B cell (primary cell): ENCODE measurements around the gene DHRS12. TPM values are rescaled to one million over a fixed set of nuclear protein-coding genes. Genes with fewer than 3 reads are reported as not detected.

Experiments used
- ATAC-seq: fragments of 200-7000 bp; cut with Tn5 transposase; one replicate; pipeline ENCODE4 v1.10.0; 2021; ENCODE audit warnings: low read depth, mild to moderate bottlenecking, moderate number of reproducible peaks, moderate library complexity
- CTCF ChIA-PET: fragments of 350-600 bp; sonication (Branson Sonifier 250); formaldehyde crosslinking; loops from one replicate; lab custom pipeline; 2021; ENCODE audit warnings: antibody characterized with exemption, inconsistent platforms; lab: Charles Lee
- POLR2A ChIA-PET: fragments of 350-600 bp; sonication (Branson Sonifier 250); formaldehyde crosslinking; loops from one replicate; lab custom pipeline; 2021; ENCODE audit warnings: antibody characterized with exemption; lab: Charles Lee
- DNase-seq: peaks from one replicate; pipeline ENCODE4 v3.0.0; 2013
- H2AFZ ChIP-seq: 2 replicates; pipeline ENCODE4 v1.6.1; 2012; ENCODE audit warnings: mild to moderate bottlenecking, low read depth, low read length; ENCODE audit not compliant: insufficient read depth, poor library complexity, severe bottlenecking
- H3K27ac ChIP-seq, 2 donors: 1 replicate in 1 of 2; 2 replicates in 1 of 2; pipeline ENCODE4 v1.5.1; 2012 to 2013; ENCODE audit warnings: low read length in 2 of 2, mild to moderate bottlenecking in 2 of 2, moderate library complexity in 1 of 2
- H3K27me3 ChIP-seq, 4 experiments: fragments of 200-600 bp in 1 of 4; sonication (generic) in 1 of 4; replicated peaks in 1 of 4; 1 replicate in 2 of 4; 2 replicates in 2 of 4; pipeline versions ENCODE4 v1.6.1 to v1.7.0; 2013 to 2016; ENCODE audit warnings: low read length in 3 of 4, mild to moderate bottlenecking in 2 of 4, mixed read lengths in 1 of 4, moderate library complexity in 1 of 4; ENCODE audit not compliant: insufficient read depth in 4 of 4, control insufficient read depth in 3 of 4; ENCODE audit errors: control extremely low read depth in 1 of 4
- H3K36me3 ChIP-seq, 2 experiments: replicated peaks in 1 of 2; 1 replicate in 1 of 2; 2 replicates in 1 of 2; pipeline versions ENCODE4 v1.6.1 to v1.7.1; 2013; ENCODE audit warnings: low read length in 1 of 2; ENCODE audit not compliant: insufficient read depth in 2 of 2, control insufficient read depth in 1 of 2; ENCODE audit errors: control extremely low read depth in 1 of 2, extremely low read depth in 1 of 2
- H3K4me1 ChIP-seq, 2 donors: fragments of 200-600 bp in 1 of 2; sonication (generic) in 1 of 2; 1 replicate in 1 of 2; 2 replicates in 1 of 2; pipeline versions ENCODE4 v1.5.1 to v1.6.1; 2013 to 2017; ENCODE audit warnings: low read length in 2 of 2; ENCODE audit not compliant: control insufficient read depth in 2 of 2, insufficient read depth in 2 of 2
- H3K4me2 ChIP-seq: replicated peaks from 2 replicates; pipeline ENCODE3; 2012; ENCODE audit warnings: mild to moderate bottlenecking, low read depth, low read length; ENCODE audit not compliant: poor library complexity, severe bottlenecking
- H3K4me3 ChIP-seq, 5 experiments: fragments of 200-600 bp in 1 of 5; sonication (generic) in 1 of 5; 1 replicate in 3 of 5; 2 replicates in 2 of 5; pipeline versions ENCODE4 v1.5.1 to v1.7.0; 2011 to 2016; ENCODE audit warnings: low read length in 4 of 5, mild to moderate bottlenecking in 4 of 5, low read depth in 2 of 5, control low read depth in 1 of 5, moderate library complexity in 1 of 5; ENCODE audit not compliant: insufficient read depth in 1 of 5; ENCODE audit errors: control extremely low read depth in 1 of 5, extremely low read depth in 1 of 5
- H3K79me2 ChIP-seq: fragments of 200-600 bp; sonication (generic); one replicate; pipeline ENCODE4 v1.6.0; 2016; ENCODE audit warnings: low read length; ENCODE audit not compliant: control insufficient read depth, insufficient read depth
- H3K9ac ChIP-seq: fragments of 200-600 bp; sonication (generic); 2 replicates; pipeline ENCODE4 v1.6.1; 2017; ENCODE audit warnings: mild to moderate bottlenecking, low read length, moderate library complexity
- H3K9me3 ChIP-seq, 3 donors: one replicate each; pipeline versions ENCODE4 v1.6.1 to v1.7.1; 2013; ENCODE audit warnings: low read length in 2 of 3; ENCODE audit not compliant: control insufficient read depth in 2 of 3, insufficient read depth in 1 of 3; ENCODE audit errors: control extremely low read depth in 1 of 3
- H4K20me1 ChIP-seq: 2 replicates; pipeline ENCODE4 v1.6.0; 2012; ENCODE audit warnings: mild to moderate bottlenecking, low read length; ENCODE audit not compliant: insufficient read depth, control insufficient read depth, poor library complexity, severe bottlenecking
- H3K27ac Mint-ChIP-seq: one replicate; pipeline ENCODE4 v1.8.0; 2021; ENCODE audit warnings: mixed read lengths
- H3K27me3 Mint-ChIP-seq: one replicate; pipeline ENCODE4 v1.8.0; 2021; ENCODE audit warnings: mixed read lengths
- H3K4me1 Mint-ChIP-seq: one replicate; pipeline ENCODE4 v1.8.0; 2021; ENCODE audit warnings: mixed read lengths
- H3K4me3 Mint-ChIP-seq: one replicate; pipeline ENCODE4 v1.8.0; 2021; ENCODE audit warnings: mixed read lengths
- H3K9me3 Mint-ChIP-seq: one replicate; pipeline ENCODE4 v1.8.0; 2022; ENCODE audit warnings: mixed read lengths; ENCODE audit not compliant: insufficient read depth
- CTCF ChIP-seq: fragments of 200-600 bp; IDR thresholded peaks from one replicate; pipeline ENCODE4 v1.8.0; 2022; ENCODE audit warnings: antibody characterized with exemption, mild to moderate bottlenecking
- EZH2 ChIP-seq: IDR thresholded peaks from 2 replicates; pipeline ENCODE4 v1.6.1; 2012; ENCODE audit warnings: borderline replicate concordance, low read depth, mild to moderate bottlenecking, moderate library complexity, low read length; ENCODE audit not compliant: insufficient read depth, poor library complexity, severe bottlenecking
- WGBS: methylation state at CpG from one replicate; pipeline ENCODE4 v1.1.5; 2013; ENCODE audit warnings: missing lambda C conversion rate; ENCODE audit not compliant: insufficient coverage; 5-methylcytosine and 5-hydroxymethylcytosine counted together
- intact Hi-C: fragments of 100-400 bp; cut with micrococcal nuclease; formaldehyde crosslinking; loops from one replicate; pipeline ENCODE4 v1.10.0; 2022
- polyA plus RNA-seq: library from polyadenylated mRNA; depleted of rRNA; stranded (reverse); fragments of >200 nt; gene quantifications from 2 replicates; pipeline ENCODE4 v1.2.3, GENCODE V29; 2012
- total RNA-seq, 2 donors: library from RNA; stranded (reverse); fragments of 120-200 nt in 1 of 2; gene quantifications; 1 replicate in 1 of 2; 2 replicates in 1 of 2; pipeline versions ENCODE4 v1.2.3 to v1.2.4, GENCODE V29; 2013 to 2022

The DHRS12 gene
- total and polyA plus RNA-seq, 2 donors (not counting 1 experiment from before 2014, with no cell fraction given) = 12.0 to 23.2 TPM

DNA sequence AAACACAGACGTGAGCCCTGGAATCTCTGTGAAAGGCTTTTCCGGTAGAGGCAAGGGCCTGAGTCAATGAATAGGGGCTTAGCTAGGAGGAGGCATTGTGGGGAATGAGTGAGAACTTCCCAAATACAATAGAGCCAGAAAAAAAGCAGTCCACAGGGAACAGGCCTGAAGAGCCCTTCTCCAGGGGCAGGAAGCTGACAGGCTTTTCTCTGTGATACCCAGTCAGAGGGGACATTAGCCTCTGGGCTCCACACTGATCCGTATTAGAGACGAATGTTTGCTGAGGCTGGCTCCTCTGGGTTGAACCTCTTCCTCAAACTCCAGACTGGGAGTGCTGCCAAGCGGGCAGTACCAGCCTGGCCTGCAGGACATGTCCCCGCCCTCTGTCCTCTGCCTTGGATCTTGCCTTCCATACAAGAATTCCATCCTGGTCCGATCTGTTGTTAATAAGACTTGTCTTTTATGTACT lies 2.3 kb downstream of the DHRS12 start:
- ChIA-PET POLR2A (no interaction called here), CTCF (interaction anchor here (0.6 to 6.2 kb wide), 6 partner anchors 9 to 653 kb away, joined by 3 to 101 read pairs (median 6); no protein-coding TSS in a partner anchor)
- Mint-ChIP-seq H3K4me1 (peaks cover 42% of the 10 kb centered on the region), H3K27me3 (no peaks in the 10 kb centered on the region), H3K4me3 (peak overlapping the region; percentile 0), H3K9me3 (no peaks in the 10 kb centered on the region), H3K27ac (peak overlapping the region; percentile 100)
- no peak for TF ChIP-seq CTCF
- no peak for TF ChIP-seq EZH2
- Histone ChIP-seq H2AFZ (no peak overlapping the region), H3K9me3 (no peaks in the 10 kb centered on the region), H3K36me3 (no peaks in the 10 kb centered on the region), H3K79me2 (peaks cover 17% of the 10 kb centered on the region), H3K27me3 (no peaks in the 10 kb centered on the region), H3K9ac (no peak overlapping the region), H3K4me3 (no peak overlapping the region), H4K20me1 (no peaks in the 10 kb centered on the region), H3K4me2 (no peak overlapping the region), H3K4me1 (peaks cover 19 to 27% of the 10 kb centered on the region in 2 donors), H3K27ac (no peak overlapping the region)
- 86% methylated on average over 4 of the region's 7 CpGs for WGBS
- intact Hi-C loops = loop anchor here (10.0 kb wide), 1 partner anchor 577 kb away; the partner anchor contains the start of gene FAM124A
- ATAC-seq (no peak), DNase-seq (no peak)

DNA sequence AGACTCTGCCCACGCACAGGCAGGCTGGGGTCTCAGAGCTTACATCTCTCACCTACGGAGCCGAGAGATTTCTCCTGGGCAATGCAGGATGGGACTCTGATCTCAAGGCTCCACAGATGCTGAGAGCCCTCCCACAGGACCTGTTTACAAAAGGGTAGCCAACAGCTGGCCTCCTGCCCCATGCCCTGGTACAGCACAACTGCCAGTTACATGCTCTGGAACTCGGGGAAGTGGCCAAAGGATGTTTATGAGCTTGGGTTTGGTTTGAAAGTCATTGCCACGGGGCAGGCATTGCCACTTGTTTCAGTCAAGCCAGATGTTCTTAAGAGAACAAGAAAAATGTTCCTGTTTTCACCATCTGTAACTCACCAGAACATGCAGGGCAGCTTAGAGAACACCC lies 3.5 kb downstream of the DHRS12 start:
- Histone ChIP-seq H3K9me3 (no peaks in the 10 kb centered on the region), H3K79me2 (peaks cover 17% of the 10 kb centered on the region), H3K4me1 (peaks cover 24 to 33% of the 10 kb centered on the region in 2 donors), H3K4me2 (no peak overlapping the region), H3K9ac (no peak overlapping the region), H2AFZ (no peak overlapping the region), H4K20me1 (no peaks in the 10 kb centered on the region), H3K36me3 (no peaks in the 10 kb centered on the region), H3K4me3 (no peak overlapping the region), H3K27me3 (no peaks in the 10 kb centered on the region), H3K27ac (no peak overlapping the region)
- H3K4me3 Mint-ChIP-seq = no peak overlapping the region
- WGBS = 60% methylated on average over 3 of the region's 5 CpGs
- intact Hi-C loops = loop anchor here (10.0 kb wide), 1 partner anchor 576 kb away; the partner anchor contains the start of gene FAM124A
- DNase-seq (no peak), ATAC-seq (no peak)
- no peaks in the 10 kb centered on the region for H3K27me3 Mint-ChIP-seq
- ChIA-PET CTCF (interaction anchor here (0.7 to 6.2 kb wide), 10 partner anchors 9 to 675 kb away, joined by 3 to 101 read pairs (median 3); no protein-coding TSS in a partner anchor), POLR2A (no interaction called here)
- no peak overlapping the region for H3K27ac Mint-ChIP-seq
- TF ChIP-seq EZH2 (no peak), CTCF (no peak)
- no peaks in the 10 kb centered on the region for H3K9me3 Mint-ChIP-seq
- peaks cover 38% of the 10 kb centered on the region for H3K4me1 Mint-ChIP-seq
